ENCODE measurements around the gene RABAC1. TPM values are rescaled to one million over a fixed set of nuclear protein-coding genes. Genes with fewer than 3 reads are reported as not detected.

Gene RABAC1
- total RNA-seq, 1 donor, result 44.6 TPM

DNA sequence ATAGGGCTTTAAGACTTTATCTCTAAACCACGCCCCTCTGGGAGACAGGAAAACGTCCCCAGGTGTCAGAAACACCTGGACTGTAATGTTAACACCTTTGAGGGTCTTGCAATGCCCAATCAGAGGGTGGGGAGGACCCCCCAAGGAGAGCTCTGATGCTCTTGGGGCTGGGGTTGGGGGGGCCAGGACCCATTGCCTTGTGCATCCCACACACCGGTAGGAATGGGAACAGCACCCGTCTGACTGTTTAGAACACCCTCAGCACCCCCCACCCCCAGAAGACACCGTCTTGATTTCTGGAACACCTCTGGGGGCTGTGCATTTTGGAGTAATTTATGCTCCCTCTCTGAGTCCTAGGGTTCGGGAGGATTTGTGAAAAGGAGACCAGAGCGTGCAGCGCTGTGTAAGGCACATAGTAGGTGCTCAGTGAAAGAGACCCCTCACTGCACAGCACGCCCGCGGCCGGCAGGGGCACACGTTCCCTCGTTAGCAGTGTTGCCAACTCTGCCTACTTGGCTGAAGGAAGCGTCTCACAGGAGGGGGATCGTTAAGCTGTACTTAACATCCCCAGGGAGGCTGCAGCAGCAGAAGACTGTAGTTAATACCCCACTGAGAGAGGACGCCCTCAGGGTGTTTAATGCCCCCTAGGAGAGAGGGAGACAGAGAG lies 28.1 kb downstream of the RABAC1 start:
- Histone ChIP-seq H3K27me3 (ENCODE audit: insufficient read depth, low read length) (peaks cover 39% of the 10 kb centered on the region), H3K4me3 (ENCODE audit: low read length) (no peak overlapping the region)

DNA sequence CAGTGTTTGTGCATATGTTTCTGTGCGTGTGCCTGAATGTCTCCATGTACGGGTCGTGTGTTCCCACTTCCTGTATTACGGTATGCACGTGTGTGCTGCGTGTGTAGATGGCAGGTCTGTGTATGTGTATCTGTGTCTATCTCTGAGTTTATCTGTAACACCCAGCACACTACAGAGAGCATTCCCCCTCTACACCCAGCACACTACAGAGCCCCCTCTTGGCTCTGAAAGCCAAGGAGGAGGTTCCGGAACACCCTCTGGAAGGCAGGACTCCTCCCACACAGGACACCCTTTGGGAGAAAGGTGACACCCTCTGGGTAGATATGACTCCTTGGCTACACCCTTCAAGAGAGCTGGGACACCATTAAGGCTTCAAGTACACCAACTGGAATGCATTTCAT lies 28.8 kb downstream of the RABAC1 start:
- Histone ChIP-seq H3K9me3 (ENCODE audit: low read depth, low read length) (no peaks in the 10 kb centered on the region), H3K27me3 (ENCODE audit: insufficient read depth, low read length) (peaks cover 45% of the 10 kb centered on the region), H3K4me1 (ENCODE audit: insufficient read depth, low read length) (peaks cover 33% of the 10 kb centered on the region), H3K4me3 (ENCODE audit: low read length) (no peak overlapping the region)

More for the DNA sequence above, 28.1 kb downstream of the RABAC1 start:
- Histone ChIP-seq H3K4me1 (ENCODE audit: insufficient read depth, low read length) (peaks cover 33% of the 10 kb centered on the region), H3K9me3 (ENCODE audit: low read depth, low read length) (no peaks in the 10 kb centered on the region)

DNA sequence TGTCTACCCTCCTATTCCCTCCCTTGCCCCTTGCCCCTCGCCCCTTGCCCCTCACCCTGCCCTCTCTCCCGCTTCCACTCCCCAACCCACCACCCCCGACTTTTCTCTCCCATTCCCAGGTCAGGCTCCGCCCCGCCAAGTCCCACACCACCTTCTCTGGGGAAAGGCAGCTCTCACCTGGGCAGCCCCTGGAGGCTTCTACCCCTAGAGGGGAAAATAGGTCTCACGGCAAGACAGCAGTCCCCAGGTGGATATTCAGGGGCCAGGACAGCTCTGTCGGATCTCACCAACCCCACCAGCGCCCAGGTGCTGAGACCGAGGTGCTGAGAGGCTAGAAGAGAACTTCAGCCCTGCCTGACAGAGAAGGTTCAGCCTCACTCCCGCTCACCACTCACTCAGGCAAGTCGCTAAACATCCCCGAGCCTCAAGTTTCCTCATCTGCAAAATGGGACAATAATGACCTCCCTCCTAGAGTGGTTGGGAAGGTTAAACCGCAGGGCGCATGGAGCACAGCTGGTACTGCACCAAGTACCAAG lies 29.5 kb downstream of the RABAC1 start:
- H3K9me3 ChIP-seq (ENCODE audit: low read depth, low read length), result no peaks in the 10 kb centered on the region
- peaks cover 48% of the 10 kb centered on the region for H3K27me3 ChIP-seq (ENCODE audit: insufficient read depth, low read length)
- H3K4me3 ChIP-seq (ENCODE audit: low read length), result no peak overlapping the region
- H3K4me1 ChIP-seq (ENCODE audit: insufficient read depth, low read length), result peaks cover 27% of the 10 kb centered on the region

DNA sequence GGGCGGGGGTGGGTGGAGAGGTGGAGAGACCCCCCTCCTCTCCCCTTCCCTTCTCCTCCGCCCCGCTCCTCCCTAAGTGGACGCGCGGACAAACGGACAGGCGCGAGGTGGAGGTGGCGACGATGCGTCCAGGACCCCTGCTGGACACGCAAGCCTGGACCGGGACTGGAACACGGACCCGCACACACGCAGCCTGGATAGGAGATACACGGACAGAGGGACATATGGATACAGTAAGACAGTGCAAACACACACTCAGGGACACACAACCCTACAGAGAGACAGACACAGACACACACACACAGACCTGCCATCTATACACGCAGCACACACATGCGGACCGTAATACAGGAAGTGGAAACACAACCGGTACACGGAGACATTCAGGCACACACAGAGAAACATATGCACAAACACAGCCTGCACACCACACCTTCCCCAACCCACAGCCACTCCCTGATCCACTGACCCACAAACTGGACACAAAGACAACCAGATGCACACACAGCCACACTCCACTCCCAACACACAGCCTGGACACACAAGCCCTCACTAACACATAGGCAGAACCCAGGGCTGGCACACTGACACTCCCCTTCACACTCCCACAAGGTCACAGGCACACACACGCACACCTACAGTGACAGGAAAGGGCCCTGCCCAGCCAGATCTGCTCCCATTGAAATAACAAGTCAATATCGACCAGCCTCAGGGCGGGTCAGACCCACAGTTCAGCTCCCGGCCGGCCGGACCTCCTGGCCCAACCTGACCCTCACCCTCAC lies 30.2 kb downstream of the RABAC1 start:
- Histone ChIP-seq H3K4me3 (ENCODE audit: low read length) (peak overlapping the region; percentile 39), H3K4me1 (ENCODE audit: insufficient read depth, low read length) (peaks cover 23% of the 10 kb centered on the region), H3K27me3 (ENCODE audit: insufficient read depth, low read length) (peaks cover 52% of the 10 kb centered on the region), H3K9me3 (ENCODE audit: low read depth, low read length) (no peaks in the 10 kb centered on the region)

DNA sequence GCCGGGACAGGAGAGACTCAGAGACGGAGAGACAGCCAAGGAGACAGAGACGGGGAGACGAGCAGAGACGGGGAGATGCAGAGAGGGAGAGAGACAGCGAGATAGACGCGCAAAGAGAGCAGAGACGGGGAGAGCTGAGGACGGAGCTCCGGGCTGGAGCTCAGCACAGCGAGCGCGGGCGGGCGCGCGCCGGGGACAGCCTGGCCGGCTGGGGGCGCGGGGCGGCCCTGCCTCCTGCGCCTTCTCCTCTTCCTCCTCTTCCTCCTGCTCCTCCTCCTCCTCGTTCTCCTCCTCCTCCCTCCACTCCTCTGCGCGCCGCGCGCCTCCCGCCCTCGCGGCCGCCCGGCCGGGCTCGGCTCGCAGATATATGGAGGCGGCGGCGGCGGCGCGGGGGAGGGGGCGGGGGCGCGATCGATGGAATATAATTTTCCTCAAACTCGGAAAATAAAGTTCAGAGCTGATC lies 30.9 kb downstream of the RABAC1 start, which contains the start of gene ERFL:
Gene ERFL (minus strand): TSS at position 229 of the 463 bp plus-strand sequence. CDS start 15,530 bp downstream, outside the sequence.
- peaks cover 25% of the 10 kb centered on the region for H3K4me1 ChIP-seq (ENCODE audit: insufficient read depth, low read length)
- H3K27me3 ChIP-seq (ENCODE audit: insufficient read depth, low read length), result peaks cover 54% of the 10 kb centered on the region
- no peaks in the 10 kb centered on the region for H3K9me3 ChIP-seq (ENCODE audit: low read depth, low read length)
- peak within 1 kb of the TSS; percentile 39 for H3K4me3 ChIP-seq (ENCODE audit: low read length)

DNA sequence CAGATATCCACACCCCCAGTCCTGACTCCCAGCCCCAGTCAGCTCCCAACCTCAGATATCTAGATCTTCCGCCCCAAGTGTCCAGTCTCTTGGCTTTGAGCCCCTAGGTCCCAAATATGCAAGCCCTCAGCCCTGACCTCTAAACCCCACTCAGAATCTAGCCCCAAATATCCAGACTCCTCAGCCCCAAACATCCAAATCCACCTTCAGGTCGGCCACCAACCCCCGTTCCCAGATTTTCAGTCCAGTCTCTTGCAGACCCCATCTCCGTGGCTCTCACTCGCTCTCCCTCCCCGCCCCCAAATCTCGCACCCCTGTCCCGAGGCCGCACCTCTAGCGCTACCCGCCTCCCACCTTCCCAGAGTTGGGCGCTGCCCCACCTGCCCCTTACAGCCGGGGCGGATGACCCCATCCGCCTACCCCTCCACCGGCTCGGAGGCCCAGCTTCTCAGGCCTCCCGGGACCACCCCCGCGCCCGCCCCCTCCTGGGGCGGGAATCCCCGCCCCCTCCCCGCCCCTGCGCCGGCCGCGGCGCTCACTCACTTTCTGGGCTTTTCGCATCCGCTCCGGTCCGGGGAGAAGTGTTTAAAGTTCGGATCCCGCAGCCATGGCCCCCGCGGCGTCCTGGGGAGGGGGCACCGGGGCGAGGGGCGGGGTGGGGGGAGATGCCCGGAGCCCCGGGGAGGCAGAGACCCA lies 31.5 kb downstream of the RABAC1 start:
- H3K4me1 ChIP-seq (ENCODE audit: insufficient read depth, low read length), result peaks cover 27% of the 10 kb centered on the region
- H3K9me3 ChIP-seq (ENCODE audit: low read depth, low read length), result no peaks in the 10 kb centered on the region
- peak overlapping the region; percentile 36 for H3K4me3 ChIP-seq (ENCODE audit: low read length)
- H3K27me3 ChIP-seq (ENCODE audit: insufficient read depth, low read length), result peaks cover 60% of the 10 kb centered on the region

DNA sequence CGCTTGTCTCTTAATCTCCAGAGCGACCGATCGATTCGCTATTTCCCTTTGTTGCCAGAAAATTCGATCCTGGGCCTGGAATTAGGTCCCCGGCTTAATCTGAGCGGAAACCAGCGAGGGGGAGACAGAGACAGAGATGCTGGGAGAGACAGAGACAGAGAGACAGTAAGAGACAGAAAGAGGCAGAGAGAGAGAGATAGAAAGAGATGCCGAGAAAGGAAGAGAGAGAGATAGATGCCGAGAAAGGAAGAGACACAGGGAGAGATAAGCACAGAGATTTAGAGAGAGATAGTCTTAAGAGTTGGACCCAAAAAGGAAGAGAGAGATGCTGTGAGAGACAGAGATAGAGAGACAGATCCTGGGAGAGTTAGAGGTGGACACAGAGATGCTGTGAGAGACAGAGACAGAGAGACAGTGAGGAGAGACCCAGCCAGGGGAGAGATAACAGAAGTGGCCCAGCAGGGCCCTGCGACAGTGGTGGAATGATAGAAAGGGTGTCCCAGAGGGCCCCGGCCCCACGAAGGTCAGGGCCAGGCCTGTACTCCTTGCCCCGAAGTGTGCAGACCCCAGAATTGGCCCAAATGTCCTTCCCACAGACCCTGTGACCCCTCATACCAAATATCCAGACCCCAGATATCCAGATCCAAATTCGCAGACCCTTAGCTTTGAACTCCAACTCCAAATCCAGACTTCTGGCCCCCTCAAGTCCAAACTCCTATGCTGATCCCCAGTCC lies 32.2 kb downstream of the RABAC1 start:
- peaks cover 27% of the 10 kb centered on the region for H3K4me1 ChIP-seq (ENCODE audit: insufficient read depth, low read length)
- H3K9me3 ChIP-seq (ENCODE audit: low read depth, low read length), result no peaks in the 10 kb centered on the region
- H3K27me3 ChIP-seq (ENCODE audit: insufficient read depth, low read length), result peaks cover 67% of the 10 kb centered on the region
- H3K4me3 ChIP-seq (ENCODE audit: low read length), result no peak overlapping the region

DNA sequence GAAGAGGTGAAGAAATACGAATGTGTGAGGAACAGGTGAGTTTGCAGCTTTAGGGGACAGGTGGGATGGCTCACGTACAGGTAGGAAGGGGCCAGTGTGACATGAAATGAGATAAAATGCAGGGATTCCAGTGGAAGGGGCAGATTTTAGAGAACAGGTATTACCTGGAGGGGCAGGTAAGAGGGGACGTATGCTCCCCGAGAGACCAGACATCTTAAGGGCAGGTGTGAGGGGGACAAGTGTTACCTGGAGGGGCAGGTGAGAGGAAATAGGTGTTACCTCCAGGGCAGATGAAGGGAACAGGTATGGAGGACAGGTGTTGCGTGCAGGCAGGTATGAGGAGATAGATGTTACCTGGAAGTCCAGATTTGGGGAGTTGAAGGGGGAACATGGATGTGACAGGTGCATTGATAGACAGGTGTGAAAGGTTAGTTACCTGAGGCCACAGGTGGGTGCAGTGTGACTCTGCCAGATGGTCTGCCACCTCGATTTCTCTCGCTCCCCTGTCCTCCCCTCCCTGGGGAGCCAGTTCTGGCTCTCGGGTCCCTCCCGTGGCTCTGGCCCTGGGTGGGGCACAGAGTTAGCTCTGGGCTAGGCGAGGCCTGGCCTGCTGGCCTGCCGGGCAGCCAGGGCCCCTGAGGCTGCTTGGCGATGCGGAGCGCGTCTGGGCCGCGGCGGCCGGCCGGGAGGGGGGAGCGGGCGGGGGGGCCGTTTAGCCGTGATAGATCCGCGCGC lies 32.9 kb downstream of the RABAC1 start:
- peaks cover 30% of the 10 kb centered on the region for H3K4me1 ChIP-seq (ENCODE audit: insufficient read depth, low read length)

DNA sequence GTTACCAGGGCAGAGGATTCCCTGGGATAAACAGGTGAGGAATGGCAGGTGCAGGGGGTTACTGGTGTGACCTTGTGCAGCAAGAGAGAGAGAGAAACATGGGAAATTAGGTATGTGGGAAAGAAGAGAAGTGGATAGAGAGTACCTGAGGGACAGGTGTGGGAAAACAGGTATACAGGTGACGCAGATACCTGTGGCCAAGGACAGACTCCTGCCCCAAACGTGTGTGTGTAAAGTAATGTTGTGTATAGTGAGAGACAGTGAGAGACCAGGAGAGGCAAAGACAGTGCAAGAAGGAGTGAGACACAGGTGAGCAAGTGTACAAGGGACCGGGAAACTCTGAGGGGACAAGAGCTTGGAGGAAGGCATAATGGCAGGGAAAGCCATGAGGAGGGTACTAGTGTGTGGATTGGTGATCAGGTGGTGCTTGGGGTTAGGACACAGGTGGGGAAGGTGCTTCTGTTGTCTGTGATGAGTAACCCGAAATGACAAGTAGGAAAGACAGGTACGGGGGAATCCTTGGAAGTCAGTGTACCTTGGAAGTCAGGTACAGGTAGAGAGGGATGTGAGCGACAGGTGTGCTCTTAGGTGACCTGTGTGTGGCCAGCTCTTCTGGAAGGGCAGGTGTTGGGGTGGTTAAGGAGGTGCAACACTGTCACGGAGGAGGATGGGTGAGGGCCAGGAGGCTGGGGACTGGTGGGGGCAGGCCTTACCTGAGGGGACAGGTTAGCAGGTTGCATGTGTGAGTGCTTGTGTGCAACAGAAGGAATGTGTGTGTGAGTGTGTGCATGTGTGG lies 33.7 kb downstream of the RABAC1 start:
- Histone ChIP-seq H3K9me3 (ENCODE audit: low read depth, low read length) (no peaks in the 10 kb centered on the region), H3K4me1 (ENCODE audit: insufficient read depth, low read length) (peaks cover 33% of the 10 kb centered on the region), H3K4me3 (ENCODE audit: low read length) (no peak overlapping the region), H3K27me3 (ENCODE audit: insufficient read depth, low read length) (peaks cover 67% of the 10 kb centered on the region)

More for the DNA sequence above, 32.9 kb downstream of the RABAC1 start:
- Histone ChIP-seq H3K4me3 (ENCODE audit: low read length) (no peak overlapping the region), H3K9me3 (ENCODE audit: low read depth, low read length) (no peaks in the 10 kb centered on the region), H3K27me3 (ENCODE audit: insufficient read depth, low read length) (peaks cover 68% of the 10 kb centered on the region)

DNA sequence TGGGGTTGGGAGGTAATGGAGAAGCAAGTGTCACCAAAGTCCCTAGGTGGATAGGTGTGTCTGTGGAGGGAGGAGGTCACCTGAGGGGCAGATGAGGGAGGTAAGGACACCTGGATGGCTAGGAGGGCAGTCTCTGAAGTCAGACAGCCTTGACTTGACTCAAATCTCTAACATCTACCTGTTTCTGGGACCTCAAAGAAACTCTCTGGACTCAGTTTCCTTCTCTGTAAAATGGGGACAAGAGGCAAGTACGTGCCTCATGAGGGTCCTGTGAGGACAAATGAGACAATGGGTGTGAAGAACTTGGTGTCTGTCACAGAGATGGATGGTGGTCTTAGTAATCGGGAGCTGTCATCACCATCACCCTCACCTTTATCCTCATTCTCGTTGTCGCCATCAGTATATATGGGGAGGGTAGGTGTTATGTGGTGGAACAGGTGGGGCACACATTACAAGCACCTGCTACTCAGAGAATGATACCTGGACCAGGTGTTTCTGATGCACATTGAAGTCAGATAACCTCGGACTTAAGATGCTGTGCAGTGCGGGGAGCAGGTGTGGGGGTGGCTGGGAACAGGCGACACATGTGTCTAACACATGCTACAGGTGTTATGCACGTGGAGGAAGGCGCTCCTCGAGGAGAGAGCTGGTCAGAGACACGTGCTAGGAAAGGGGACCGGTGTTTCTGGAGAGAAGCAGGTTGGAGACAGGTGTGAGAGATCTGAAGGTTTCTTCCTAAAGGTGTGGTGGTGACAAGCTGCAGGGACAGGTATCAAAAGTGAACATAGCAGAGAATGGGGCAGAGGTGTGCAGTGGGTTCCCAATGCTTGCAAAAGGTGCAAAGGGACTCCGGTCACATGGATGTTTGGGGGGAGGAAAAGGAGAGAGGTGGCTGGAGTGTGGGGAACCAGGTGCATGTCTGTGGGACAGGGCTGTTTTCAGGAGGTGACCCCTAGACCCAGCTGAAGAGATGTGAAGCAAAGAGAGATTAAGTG lies 34.7 kb downstream of the RABAC1 start:
- peaks cover 57% of the 10 kb centered on the region for H3K27me3 ChIP-seq (ENCODE audit: insufficient read depth, low read length)
- H3K4me3 ChIP-seq (ENCODE audit: low read length), result no peak overlapping the region
- no peaks in the 10 kb centered on the region for H3K9me3 ChIP-seq (ENCODE audit: low read depth, low read length)
- peaks cover 25% of the 10 kb centered on the region for H3K4me1 ChIP-seq (ENCODE audit: insufficient read depth, low read length)

DNA sequence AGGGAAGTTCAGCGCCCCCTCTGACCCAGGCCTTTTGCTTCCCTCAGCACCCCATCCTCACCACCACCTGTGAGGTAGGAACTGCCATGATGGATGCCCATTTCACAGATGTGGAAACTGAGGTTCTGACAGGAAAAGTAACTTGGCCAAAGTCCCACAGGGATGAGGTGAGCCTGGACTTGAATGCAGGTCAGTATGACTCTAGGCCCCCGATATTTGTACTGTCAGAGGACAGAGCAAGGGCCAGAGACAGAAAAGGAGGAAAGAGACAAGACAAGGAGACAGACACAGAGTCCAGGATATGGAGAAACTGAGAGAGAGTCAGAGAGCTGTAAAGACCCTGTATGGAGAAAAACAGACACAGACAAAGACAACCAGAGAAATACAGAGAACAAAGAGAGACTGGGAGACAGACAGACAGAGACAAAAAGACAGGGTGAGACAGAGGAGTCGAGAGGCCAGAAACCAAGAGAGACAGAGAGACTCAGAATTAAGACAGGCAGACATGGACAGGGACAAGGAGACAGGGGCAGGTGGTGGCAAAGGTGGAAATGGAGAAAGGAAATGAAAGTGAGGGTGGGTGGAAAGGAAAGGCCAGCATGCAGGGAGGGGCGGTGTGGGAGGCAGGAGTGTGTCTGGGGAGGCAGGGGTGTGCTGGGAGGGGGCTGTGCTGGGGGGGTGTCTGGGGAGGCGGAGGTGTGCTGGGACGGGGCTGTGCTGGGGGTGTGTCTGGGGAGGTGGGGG lies 35.9 kb downstream of the RABAC1 start:
- peaks cover 60% of the 10 kb centered on the region for H3K27me3 ChIP-seq (ENCODE audit: insufficient read depth, low read length)
- H3K4me1 ChIP-seq (ENCODE audit: insufficient read depth, low read length), result peaks cover 17% of the 10 kb centered on the region
- H3K9me3 ChIP-seq (ENCODE audit: low read depth, low read length), result no peaks in the 10 kb centered on the region
- H3K4me3 ChIP-seq (ENCODE audit: low read length), result no peak overlapping the region

DNA sequence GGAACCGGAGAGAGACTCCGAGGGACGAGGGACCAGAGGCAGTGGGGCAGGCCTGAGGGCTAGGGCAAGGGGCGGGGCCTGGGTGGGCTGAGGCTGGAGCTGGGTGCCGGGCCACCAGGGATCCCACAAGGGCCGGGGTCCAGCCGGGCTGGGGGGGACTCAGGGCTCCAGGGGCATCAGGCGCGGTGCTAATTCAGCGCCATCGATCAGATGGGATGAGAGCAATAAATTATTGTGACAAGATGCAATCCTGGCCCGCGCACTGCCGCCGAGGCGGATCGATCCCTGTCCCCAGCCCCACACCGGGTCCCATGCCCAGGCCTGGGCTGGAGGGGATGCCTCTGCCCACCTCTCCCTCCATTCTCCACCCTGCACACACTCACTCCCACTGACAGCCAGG lies 36.5 kb downstream of the RABAC1 start:
- H3K27me3 ChIP-seq (ENCODE audit: insufficient read depth, low read length), result peaks cover 65% of the 10 kb centered on the region
- no peak overlapping the region for H3K4me3 ChIP-seq (ENCODE audit: low read length)
- peaks cover 17% of the 10 kb centered on the region for H3K4me1 ChIP-seq (ENCODE audit: insufficient read depth, low read length)
- H3K9me3 ChIP-seq (ENCODE audit: low read depth, low read length), result no peaks in the 10 kb centered on the region

Measured in mononuclear cell (primary cell).